Omental fat pad (tissue), 4 donors: ENCODE data around the gene MID1. TPM values are rescaled to one million over a fixed set of nuclear protein-coding genes. Genes with fewer than 3 reads are reported as not detected.

Source experiments
- ATAC-seq: fragments of 150-250 bp; one replicate; pipeline ENCODE4 v1.9.1; 2016; ENCODE audit warnings: mild to moderate bottlenecking, moderate library complexity; ENCODE audit not compliant: low FRiP score
- DNase-seq: peaks from one replicate; pipeline ENCODE4 v3.0.0-alpha.2; 2019; ENCODE audit warnings: low spot score
- total RNA-seq, 4 donors: library from RNA; depleted of rRNA; stranded (reverse); fragments of >200 nt; gene quantifications; one replicate each; pipeline ENCODE4 v1.1.0, GENCODE V29; 2016
- TF ChIP-seq, protein P1 (sequence below), 3 donors: fragments of 450-650 bp; IDR thresholded peaks; one replicate each; pipeline ENCODE4 v1.5.1; 2016 to 2017; ENCODE audit warnings: antibody characterized with exemption in 3 of 3, mild to moderate bottlenecking in 3 of 3, moderate library complexity in 2 of 3

Gene MID1
- total RNA-seq, 4 donors from 2014 or later, result 8.3 to 14.5 (median 10.8) TPM

DNA sequence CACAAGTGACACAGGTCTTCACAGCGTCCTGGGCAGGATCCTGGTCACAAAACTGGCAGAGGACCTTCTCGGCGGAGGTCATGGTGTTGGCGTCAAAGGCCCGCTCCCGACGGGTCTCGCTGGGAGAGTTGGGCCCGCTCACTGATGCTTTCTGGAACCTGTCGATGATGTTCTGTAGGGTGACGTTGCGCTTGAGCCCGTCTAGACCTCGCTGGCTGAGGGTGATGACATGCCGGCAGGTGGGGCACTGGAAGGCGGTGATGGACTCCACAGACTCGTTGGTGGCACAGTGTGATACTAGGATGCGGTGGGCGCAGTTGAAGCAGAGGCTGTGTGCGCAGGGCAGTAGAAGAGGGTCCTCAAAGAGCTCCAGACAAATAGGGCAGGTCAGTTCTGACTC lies 53.2 kb downstream of the MID1 start:
- TF ChIP-seq, protein P1, sequence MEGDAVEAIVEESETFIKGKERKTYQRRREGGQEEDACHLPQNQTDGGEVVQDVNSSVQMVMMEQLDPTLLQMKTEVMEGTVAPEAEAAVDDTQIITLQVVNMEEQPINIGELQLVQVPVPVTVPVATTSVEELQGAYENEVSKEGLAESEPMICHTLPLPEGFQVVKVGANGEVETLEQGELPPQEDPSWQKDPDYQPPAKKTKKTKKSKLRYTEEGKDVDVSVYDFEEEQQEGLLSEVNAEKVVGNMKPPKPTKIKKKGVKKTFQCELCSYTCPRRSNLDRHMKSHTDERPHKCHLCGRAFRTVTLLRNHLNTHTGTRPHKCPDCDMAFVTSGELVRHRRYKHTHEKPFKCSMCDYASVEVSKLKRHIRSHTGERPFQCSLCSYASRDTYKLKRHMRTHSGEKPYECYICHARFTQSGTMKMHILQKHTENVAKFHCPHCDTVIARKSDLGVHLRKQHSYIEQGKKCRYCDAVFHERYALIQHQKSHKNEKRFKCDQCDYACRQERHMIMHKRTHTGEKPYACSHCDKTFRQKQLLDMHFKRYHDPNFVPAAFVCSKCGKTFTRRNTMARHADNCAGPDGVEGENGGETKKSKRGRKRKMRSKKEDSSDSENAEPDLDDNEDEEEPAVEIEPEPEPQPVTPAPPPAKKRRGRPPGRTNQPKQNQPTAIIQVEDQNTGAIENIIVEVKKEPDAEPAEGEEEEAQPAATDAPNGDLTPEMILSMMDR (IDR thresholded peaks at IDR 0.05), result no peak
- no peak for DNase-seq
- ATAC-seq, result no peak

DNA sequence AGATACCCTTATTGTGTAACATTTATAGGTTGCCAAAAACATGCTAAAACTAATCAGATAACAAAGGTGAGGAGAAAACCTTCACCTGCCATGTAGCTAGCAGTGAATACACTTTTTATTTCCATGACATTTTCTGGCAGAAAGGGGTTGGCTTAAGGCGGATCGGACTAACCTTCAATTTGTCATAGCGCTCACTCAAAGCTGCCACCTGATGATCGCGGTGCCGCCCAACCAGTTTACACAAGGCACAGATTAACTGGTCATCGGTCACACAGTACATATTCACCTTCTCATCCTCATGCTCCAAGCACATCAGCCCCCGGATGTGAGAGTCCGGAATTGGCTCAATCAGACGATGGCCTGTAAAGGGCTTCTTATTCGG lies 53.7 kb downstream of the MID1 start:
- DNase-seq, result no peak
- TF ChIP-seq, protein P1 (IDR thresholded peaks at IDR 0.05), result no peak
- no peak for ATAC-seq

DNA sequence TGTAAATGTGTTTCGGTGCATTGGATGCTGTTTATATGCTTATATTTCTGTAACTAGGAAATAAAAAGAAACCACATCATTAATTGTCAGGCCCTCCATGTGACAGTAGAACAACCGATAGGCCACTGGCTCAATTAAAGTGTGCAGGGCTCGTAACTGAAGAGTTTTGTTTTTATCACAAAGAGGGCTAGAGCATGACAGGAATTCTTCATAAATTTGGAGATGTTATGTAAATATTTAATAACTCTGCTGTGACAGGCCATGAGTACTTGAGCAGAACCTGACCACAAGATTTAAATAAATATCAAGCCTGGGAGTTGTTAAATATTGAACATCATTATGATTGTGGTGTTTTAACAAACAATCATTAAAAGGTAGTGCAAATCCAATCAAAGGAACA lies 55.9 kb downstream of the MID1 start:
- no peak for ATAC-seq
- TF ChIP-seq, protein P1 (IDR thresholded peaks at IDR 0.05), result no peak
- no peak for DNase-seq

DNA sequence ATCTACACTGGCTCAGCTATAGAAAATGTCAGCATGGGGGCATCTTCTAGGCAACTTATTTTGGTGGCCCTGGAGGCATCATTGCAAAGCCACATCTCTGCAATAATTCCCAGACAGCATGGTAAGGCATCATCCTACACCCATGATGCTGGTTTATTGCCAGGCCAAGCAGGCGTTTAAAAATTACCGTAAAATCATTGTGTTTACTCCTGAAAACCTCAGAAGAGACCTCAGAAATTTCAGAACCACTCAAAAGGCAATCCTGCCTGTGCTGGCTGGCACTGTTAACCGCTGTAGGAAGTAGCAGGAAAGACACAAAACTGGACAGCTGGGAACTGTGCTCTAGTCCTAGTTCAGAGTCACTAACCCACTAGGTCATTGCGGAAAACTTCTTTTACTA lies 63.2 kb downstream of the MID1 start:
- ATAC-seq (no peak), DNase-seq (no peak)
- TF ChIP-seq, protein P1 (IDR thresholded peaks at IDR 0.05), result no peak

DNA sequence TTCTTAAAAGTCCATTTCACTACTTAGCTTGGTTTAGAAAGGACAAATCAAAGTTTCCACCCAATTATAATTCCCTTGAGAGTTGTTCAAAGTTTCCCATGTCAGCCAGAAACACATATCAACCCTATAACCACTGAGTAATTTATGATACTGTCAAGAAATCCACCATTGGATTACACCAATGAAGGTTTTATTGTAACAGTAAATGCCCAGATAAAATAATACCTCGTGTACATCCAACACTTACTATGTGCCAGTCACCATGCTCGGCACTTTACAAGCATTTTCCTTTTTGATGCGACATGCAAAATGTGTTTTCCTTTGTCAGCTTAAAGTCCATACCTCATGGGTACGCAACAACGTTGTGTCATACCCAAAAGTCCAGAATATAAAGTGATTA lies 64.0 kb downstream of the MID1 start:
- TF ChIP-seq, protein P1 (IDR thresholded peaks at IDR 0.05), result no peak
- DNase-seq (no peak), ATAC-seq (no peak)

DNA sequence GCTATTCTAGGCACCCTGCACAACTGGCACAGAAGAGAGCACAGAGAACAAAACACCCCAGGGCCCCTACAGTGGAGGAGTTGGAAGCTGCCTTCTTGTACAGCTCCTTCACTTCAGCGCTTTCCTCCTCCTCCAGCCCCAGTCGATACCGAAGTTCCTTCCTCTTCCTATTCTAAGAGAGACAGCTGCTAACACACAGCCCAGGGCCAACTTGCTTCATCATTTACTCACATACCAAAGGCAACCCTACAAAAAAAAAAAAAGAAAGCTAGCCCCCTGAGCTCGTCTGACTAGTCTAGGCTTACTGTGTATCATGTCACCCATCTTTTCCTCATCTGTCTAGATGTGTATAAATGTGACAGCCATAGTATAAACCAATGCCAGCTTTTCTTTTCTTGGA lies 64.5 kb downstream of the MID1 start:
- TF ChIP-seq, protein P1 (IDR thresholded peaks at IDR 0.05), result no peak
- no peak for ATAC-seq
- DNase-seq, result no peak

DNA sequence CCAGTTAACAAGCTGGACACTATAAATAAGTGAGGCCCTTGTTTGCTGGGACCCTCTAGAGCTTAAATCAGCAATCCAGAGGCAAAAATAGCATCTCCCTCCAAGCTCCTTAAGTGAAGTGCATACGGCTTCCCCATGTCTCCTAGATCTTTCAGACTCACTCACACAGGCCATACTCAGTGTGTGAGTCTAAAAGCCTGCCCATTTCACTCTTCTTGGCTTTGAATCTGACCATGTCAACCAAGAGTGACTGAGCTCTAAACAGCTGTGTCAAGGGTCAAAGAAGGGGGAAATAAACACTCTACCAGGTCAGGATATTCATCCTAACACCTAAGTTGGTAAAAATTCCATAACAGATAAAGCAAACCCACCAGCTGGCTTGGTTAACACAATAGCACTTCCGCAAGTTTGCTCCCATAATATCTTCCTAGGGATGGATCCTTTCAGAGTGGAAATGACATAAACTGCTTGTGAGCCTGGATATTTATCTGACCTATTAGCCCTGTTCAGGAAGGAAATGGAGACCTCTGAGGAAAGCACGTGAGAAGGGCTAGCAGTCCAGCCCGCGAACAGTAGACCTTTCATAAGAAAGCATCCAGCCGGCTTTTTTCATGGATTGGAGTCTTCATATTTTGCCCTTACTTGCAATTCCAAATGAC lies 65.6 kb downstream of the MID1 start:
- DNase-seq (no peak), ATAC-seq (no peak)
- TF ChIP-seq, protein P1 (IDR thresholded peaks at IDR 0.05), result no peak
